Tibial artery (tissue), 4 donors: Measurements from ENCODE around the gene BMPR1B.

ENCODE experiments used
- DNase-seq, 2 donors: peaks; one replicate each; pipeline ENCODE4 v3.0.0-alpha.2; 2019
- H3K27ac ChIP-seq, 2 donors: fragments of 200-600 bp; sonication (generic) in 1 of 2; 1 replicate in 1 of 2; 2 replicates in 1 of 2; pipeline ENCODE4 v1.5.1; 2018 to 2019; ENCODE audit warnings: mild to moderate bottlenecking in 1 of 2
- H3K27me3 ChIP-seq, 2 donors: fragments of 200-600 bp; sonication (generic) in 1 of 2; one replicate each; pipeline versions ENCODE4 v1.5.1 to v1.6.0; 2016 to 2019
- H3K36me3 ChIP-seq, 3 donors: fragments of 200-600 bp; sonication (generic) in 2 of 3; one replicate each; pipeline ENCODE4 v1.5.1; 2016 to 2019; ENCODE audit warnings: mild to moderate bottlenecking in 2 of 3
- H3K4me1 ChIP-seq, 4 donors: fragments of 200-600 bp; sonication (generic) in 2 of 4; 1 replicate in 3 of 4; 2 replicates in 1 of 4; pipeline ENCODE4 v1.5.1; 2016 to 2019
- H3K4me3 ChIP-seq, 2 donors: fragments of 200-600 bp; sonication (generic) in 1 of 2; 1 replicate in 1 of 2; 2 replicates in 1 of 2; pipeline ENCODE4 v1.5.1; 2018 to 2019; ENCODE audit warnings: mild to moderate bottlenecking in 2 of 2
- H3K9me3 ChIP-seq, 3 donors: fragments of 200-600 bp; sonication (generic) in 1 of 3; one replicate each; pipeline ENCODE4 v1.5.1; 2016 to 2019
- intact Hi-C: fragments of 100-400 bp; cut with DNase I; formaldehyde crosslinking; loops from one replicate; pipeline ENCODE4 v1.15.0; 2023; ENCODE audit warnings: low total_unique reads
- TF ChIP-seq, protein P1 (sequence below), 2 experiments: fragments of 200-600 bp in 1 of 2; fragments of 450-650 bp in 1 of 2; IDR thresholded peaks; one replicate each; pipeline ENCODE4 v1.5.1; 2017 to 2019; ENCODE audit warnings: antibody characterized with exemption in 2 of 2, mild to moderate bottlenecking in 1 of 2, moderate library complexity in 1 of 2

The BMPR1B gene

DNA sequence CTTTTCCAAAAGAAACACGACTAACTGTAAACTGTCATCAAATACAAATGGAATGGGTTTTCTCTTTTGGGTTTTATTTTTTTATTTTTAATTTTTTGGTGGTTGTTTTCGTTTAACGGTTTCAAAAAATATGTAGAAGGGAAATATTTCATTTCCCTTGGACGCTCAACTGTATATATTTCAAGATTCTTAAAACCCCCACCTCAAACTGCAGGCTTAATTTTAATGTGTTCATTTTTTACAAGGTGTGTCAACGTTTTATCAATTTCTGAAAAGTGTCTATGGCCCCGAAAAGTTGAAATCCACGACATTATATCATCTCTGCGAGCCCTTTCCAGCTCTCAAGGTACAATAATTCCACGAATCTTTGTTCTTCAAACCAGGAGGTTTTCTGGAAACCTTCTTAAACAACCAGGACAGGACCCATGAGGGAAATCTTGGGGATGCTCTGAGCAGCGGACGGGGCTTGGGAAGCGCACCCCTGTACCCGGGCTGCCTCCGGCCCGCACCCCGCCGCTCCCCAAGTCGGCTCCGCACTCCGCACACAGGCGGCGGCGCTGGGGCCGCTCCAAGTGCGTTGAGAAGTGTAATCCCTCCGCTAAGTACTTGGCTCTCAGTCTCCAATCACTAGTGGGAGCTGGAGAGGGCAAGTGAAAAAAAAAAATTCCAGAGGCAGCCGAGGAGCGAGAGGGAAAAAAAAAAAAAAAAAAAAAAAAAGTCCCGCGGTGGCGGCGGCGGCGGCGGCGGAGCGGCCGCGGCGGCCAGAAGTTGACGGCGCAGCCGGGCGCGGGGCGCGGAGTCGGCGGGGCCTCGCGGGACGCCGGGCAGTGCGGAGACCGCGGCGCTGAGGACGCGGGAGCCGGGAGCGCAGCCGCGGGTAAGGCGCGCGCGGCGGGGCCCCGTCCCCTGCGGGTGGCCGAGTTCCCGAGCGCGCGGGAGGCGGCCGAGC, at the start of gene BMPR1B:
Gene BMPR1B (plus strand): TSS at position 764 of the 949 bp plus-strand sequence. CDS start 346,470 bp downstream, outside the sequence.
- Histone ChIP-seq H3K4me3 (peak within 1 kb of the TSS; percentile 62 to 66), H3K4me1 (peaks cover 0 to 6% (median 2%) of the 10 kb centered on the region in 4 donors), H3K9me3 (no peaks in the 10 kb centered on the region), H3K36me3 (no peaks in the 10 kb centered on the region), H3K27me3 (no peaks in the 10 kb centered on the region), H3K27ac (peak within 1 kb of the TSS; percentile 74 to 77)
- peak in 1 of 2 donors; percentile 65 for DNase-seq
- TF ChIP-seq, protein P1, sequence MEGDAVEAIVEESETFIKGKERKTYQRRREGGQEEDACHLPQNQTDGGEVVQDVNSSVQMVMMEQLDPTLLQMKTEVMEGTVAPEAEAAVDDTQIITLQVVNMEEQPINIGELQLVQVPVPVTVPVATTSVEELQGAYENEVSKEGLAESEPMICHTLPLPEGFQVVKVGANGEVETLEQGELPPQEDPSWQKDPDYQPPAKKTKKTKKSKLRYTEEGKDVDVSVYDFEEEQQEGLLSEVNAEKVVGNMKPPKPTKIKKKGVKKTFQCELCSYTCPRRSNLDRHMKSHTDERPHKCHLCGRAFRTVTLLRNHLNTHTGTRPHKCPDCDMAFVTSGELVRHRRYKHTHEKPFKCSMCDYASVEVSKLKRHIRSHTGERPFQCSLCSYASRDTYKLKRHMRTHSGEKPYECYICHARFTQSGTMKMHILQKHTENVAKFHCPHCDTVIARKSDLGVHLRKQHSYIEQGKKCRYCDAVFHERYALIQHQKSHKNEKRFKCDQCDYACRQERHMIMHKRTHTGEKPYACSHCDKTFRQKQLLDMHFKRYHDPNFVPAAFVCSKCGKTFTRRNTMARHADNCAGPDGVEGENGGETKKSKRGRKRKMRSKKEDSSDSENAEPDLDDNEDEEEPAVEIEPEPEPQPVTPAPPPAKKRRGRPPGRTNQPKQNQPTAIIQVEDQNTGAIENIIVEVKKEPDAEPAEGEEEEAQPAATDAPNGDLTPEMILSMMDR (IDR thresholded peaks at IDR 0.05) = no peak
- intact Hi-C loops = no loop called here

DNA sequence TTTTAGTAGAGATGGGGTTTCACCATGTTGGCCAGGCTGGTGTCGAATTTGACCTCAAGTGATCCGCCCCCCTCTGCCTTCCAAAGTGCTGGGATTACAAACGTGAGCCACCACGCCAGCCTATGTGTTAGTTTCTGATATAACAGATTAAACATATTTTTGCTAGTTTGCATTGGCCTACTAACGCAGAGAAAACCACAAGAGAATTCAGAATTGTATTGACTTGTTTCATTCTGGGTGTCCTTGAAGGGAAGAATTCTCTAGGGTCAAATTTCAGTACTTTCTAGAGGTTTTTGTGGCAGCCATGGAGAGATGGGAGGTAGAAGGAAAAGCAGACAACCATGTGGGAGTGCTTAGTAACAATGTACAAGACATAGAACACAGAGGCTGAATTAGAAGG, 46.1 kb upstream of the BMPR1B start:
- TF ChIP-seq, protein P1 (IDR thresholded peaks at IDR 0.05) = no peak
- no peaks in the 10 kb centered on the region for H3K9me3 ChIP-seq
- no peaks in the 10 kb centered on the region for H3K4me1 ChIP-seq
- no peak overlapping the region for H3K4me3 ChIP-seq
- no peaks in the 10 kb centered on the region for H3K36me3 ChIP-seq
- no peak overlapping the region for H3K27ac ChIP-seq
- DNase-seq = no peak
- no peaks in the 10 kb centered on the region for H3K27me3 ChIP-seq
- intact Hi-C loops = no loop called here

DNA sequence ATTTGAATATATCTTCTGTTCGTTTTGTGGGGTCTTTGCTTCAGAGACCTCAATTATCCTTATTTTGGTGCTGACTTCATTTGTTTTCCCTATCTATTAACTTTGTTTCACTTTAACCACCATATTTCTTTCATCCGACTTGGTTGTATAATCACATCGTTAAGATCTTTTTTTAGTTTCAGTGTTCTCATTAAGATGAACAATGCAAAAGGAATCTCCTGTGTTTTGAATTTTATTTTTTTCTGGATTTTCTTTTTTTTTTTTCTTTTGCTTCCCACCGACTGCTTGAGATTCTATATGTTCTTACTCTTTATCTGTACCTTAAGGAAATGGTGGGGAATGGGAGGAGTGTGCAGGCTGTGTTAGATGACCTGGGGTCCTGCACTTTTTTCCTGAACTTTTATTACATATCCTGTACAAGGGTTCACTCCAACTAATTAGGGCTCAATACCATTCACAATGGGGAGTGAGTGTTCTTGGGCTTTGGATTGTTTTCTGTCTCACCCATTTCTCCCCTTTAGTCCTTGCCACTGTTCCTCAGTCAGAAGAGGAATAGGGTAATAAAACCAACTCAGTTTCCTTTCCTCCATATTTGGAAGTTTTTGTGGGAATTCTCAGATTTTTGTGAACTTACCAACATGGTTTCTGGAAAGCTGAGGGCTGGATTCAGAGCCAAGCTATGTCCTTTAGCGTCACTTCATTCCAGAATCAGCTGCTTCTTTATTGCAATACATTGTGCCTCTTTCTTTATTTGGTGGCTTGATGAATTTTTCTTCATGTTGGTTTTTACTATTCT, 43.2 kb upstream of the BMPR1B start:
- no peaks in the 10 kb centered on the region for H3K27me3 ChIP-seq
- H3K4me3 ChIP-seq = no peak overlapping the region
- intact Hi-C loops = no loop called here
- H3K36me3 ChIP-seq = no peaks in the 10 kb centered on the region
- DNase-seq = no peak
- H3K4me1 ChIP-seq = no peaks in the 10 kb centered on the region
- TF ChIP-seq, protein P1 (IDR thresholded peaks at IDR 0.05) = no peak
- peak overlapping the region; percentile 42 to 51 for H3K27ac ChIP-seq
- H3K9me3 ChIP-seq = no peaks in the 10 kb centered on the region

DNA sequence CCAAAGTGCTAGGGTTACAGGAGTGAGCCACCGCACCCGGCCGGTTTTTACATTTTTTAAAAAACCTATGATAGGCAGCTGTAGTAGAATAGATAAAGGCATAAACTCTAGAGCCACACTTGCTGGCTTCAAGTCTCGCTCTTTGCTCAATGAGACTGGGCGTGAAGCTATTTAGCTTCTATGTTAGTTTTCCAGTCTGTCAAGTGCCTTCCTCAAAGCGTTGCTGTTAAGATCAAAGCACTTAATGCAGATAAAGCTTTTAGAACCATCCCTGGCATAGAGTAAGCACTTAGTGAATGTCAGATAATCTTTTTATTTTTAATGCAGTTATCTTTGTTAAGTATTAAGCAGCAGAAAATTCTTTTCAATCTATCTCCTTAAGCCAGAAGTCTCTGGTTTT, 42.0 kb upstream of the BMPR1B start:
- no peaks in the 10 kb centered on the region for H3K9me3 ChIP-seq
- H3K4me3 ChIP-seq = no peak overlapping the region
- DNase-seq = no peak
- no peaks in the 10 kb centered on the region for H3K4me1 ChIP-seq
- TF ChIP-seq, protein P1 (IDR thresholded peaks at IDR 0.05) = no peak
- H3K27ac ChIP-seq = peak overlapping the region in 1 of 2 donors; percentile 51
- intact Hi-C loops = no loop called here
- H3K36me3 ChIP-seq = no peaks in the 10 kb centered on the region
- no peaks in the 10 kb centered on the region for H3K27me3 ChIP-seq

DNA sequence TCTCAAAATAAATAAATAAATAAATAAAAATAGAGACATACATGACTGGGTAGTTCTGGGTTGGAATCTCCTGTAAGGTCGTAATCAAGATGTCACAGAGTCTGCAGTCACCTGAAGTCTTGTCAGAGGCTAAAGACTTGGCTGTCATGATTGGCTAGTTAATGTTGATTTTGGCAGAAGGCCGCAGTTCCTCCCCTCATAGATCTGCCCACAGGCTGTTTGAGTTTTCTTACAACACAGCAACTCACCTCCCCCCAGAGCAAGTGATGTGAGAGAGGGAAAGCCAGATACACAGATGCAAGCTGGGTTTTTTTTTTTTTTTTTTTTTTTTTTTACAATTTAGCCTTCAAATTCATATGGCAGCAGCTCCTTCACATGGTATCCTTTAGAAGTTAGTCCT, 36.4 kb upstream of the BMPR1B start:
- intact Hi-C loops = no loop called here
- H3K27me3 ChIP-seq = no peaks in the 10 kb centered on the region
- H3K4me1 ChIP-seq = no peaks in the 10 kb centered on the region
- DNase-seq = no peak
- H3K4me3 ChIP-seq = no peak overlapping the region
- no peaks in the 10 kb centered on the region for H3K9me3 ChIP-seq
- H3K27ac ChIP-seq = no peak overlapping the region
- TF ChIP-seq, protein P1 (IDR thresholded peaks at IDR 0.05) = no peak
- H3K36me3 ChIP-seq = no peaks in the 10 kb centered on the region
